ENCODE data around the gene GADD45B.

DNA sequence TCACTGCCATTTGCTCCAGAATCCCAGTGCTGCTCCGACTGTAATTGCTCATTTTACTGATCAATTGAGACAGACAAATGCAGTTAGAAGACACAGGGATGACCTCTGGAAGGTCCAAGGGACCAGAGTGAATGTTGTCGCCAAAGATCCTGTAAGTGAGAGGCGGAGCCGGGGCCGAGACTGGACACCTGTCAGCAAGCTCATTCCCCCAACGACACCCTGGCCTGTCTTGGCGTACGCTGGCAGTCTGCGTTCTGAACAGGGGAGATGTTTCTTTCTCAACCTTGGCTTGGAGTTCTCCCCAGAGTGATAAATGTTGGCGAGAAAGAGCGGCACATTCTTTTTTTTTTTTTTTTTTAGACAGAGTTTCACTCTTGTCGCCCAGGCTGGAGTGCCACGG lies 24.2 kb downstream of the GADD45B start:
- TF ChIP-seq CTCF (conservative IDR thresholded peaks at IDR 0.05) (no peak), EZH2 (IDR thresholded peaks at IDR 0.05; ENCODE audit: low read depth) (no peak)
